CD4-positive, alpha-beta T cell treated with Interleukin-17A for 4 hours (primary cell): ENCODE results near the gene POLN.

Experiments used
- DNase-seq: peaks from one replicate; pipeline ENCODE4 v3.0.0-alpha.2; 2020; ENCODE audit warnings: mixed read lengths

Gene POLN

GRCh38 chr4:2066571-2067445 is 175.1 kb downstream of the POLN start:
- DNase-seq, result no peak

GRCh38 chr4:2066011-2066551 is 175.8 kb downstream of the POLN start:
- no peak for DNase-seq

GRCh38 chr4:2065106-2065930 is 176.6 kb downstream of the POLN start:
- no peak for DNase-seq

- DNase-seq, result no peak
Observed at GRCh38 chr4:2064276-2064991, 177.5 kb downstream of the POLN start.

- DNase-seq, result no peak
Observed at GRCh38 chr4:2063557-2064275, 178.2 kb downstream of the POLN start.

- no peak for DNase-seq
Observed at GRCh38 chr4:2062808-2063524, 179.0 kb downstream of the POLN start.

- DNase-seq, result no peak
Observed at GRCh38 chr4:2062168-2062807, 179.6 kb downstream of the POLN start.

- DNase-seq, result no peak
Observed at GRCh38 chr4:2061186-2062131, 180.5 kb downstream of the POLN start.

GRCh38 chr4:2060611-2061185 is 181.2 kb downstream of the POLN start:
- DNase-seq, result no peak

GRCh38 chr4:2059726-2060602 is 182.0 kb downstream of the POLN start:
- DNase-seq, result peak; percentile 11

GRCh38 chr4:2059046-2059725 is 182.7 kb downstream of the POLN start, which contains the start of gene NAT8L:
Gene NAT8L, plus strand, starts transcription at chr4:2059327. Its CDS starts 185 bp downstream, at chr4:2059512.
- no peak for DNase-seq

GRCh38 chr4:2058264-2059045 is 183.5 kb downstream of the POLN start:
- no peak for DNase-seq

GRCh38 chr4:2057382-2058065 is 184.4 kb downstream of the POLN start:
- no peak for DNase-seq

GRCh38 chr4:2054217-2054616 is 187.7 kb downstream of the POLN start:
- no peak for DNase-seq

GRCh38 chr4:2051086-2051485 is 190.8 kb downstream of the POLN start:
- no peak for DNase-seq

- DNase-seq, result no peak
Observed at GRCh38 chr4:2049811-2050210, 192.1 kb downstream of the POLN start.
